Activated naive CD8-positive, alpha-beta T cell (primary cell): Measurements from ENCODE around the gene NBEAL2.

Experiments used
- H3K27ac Mint-ChIP-seq: one replicate; pipeline ENCODE4 v1.8.0; 2021; ENCODE audit warnings: mixed read lengths
- H3K27me3 Mint-ChIP-seq: one replicate; pipeline ENCODE4 v1.8.0; 2021; ENCODE audit warnings: mixed read lengths
- H3K36me3 Mint-ChIP-seq: one replicate; pipeline ENCODE4 v1.8.0; 2021; ENCODE audit warnings: mixed read lengths
- H3K4me1 Mint-ChIP-seq: one replicate; pipeline ENCODE4 v1.8.0; 2021; ENCODE audit warnings: low read depth, mixed read lengths
- H3K4me3 Mint-ChIP-seq: one replicate; pipeline ENCODE4 v1.8.0; 2021; ENCODE audit warnings: mild to moderate bottlenecking, mixed read lengths
- H3K9me3 Mint-ChIP-seq: one replicate; pipeline ENCODE4 v1.8.0; 2021; ENCODE audit warnings: low read depth, mixed read lengths

NBEAL2 gene

GRCh38 chr3:46978985-46979944, at the start of gene NBEAL2:
Gene NBEAL2 (plus strand): TSS chr3:46979666. CDS start chr3:46979862, 196 bp downstream.
- Mint-ChIP-seq H3K27me3 (no peaks in the 10 kb centered on the region), H3K9me3 (no peaks in the 10 kb centered on the region), H3K27ac (peak within 1 kb of the TSS; percentile 92), H3K36me3 (peaks cover 6% of the 10 kb centered on the region), H3K4me3 (peak within 1 kb of the TSS; percentile 89), H3K4me1 (peaks cover 48% of the 10 kb centered on the region)

- peaks cover 63% of the 10 kb centered on the region for H3K4me1 Mint-ChIP-seq
- no peak overlapping the region for H3K4me3 Mint-ChIP-seq
- H3K36me3 Mint-ChIP-seq: peaks cover 6% of the 10 kb centered on the region
- no peaks in the 10 kb centered on the region for H3K9me3 Mint-ChIP-seq
- H3K27me3 Mint-ChIP-seq: no peaks in the 10 kb centered on the region
- H3K27ac Mint-ChIP-seq: no peak overlapping the region
Measured at GRCh38 chr3:46930166-46930944, 49.1 kb upstream of the NBEAL2 start.

GRCh38 chr3:46930945-46931403, 48.5 kb upstream of the NBEAL2 start:
- Mint-ChIP-seq H3K36me3 (peaks cover 6% of the 10 kb centered on the region), H3K9me3 (no peaks in the 10 kb centered on the region), H3K4me3 (no peak overlapping the region), H3K4me1 (peaks cover 69% of the 10 kb centered on the region), H3K27me3 (no peaks in the 10 kb centered on the region), H3K27ac (no peak overlapping the region)

- Mint-ChIP-seq H3K4me3 (no peak overlapping the region), H3K36me3 (peaks cover 6% of the 10 kb centered on the region), H3K27ac (peak overlapping the region; percentile 54), H3K9me3 (no peaks in the 10 kb centered on the region), H3K27me3 (no peaks in the 10 kb centered on the region), H3K4me1 (peaks cover 69% of the 10 kb centered on the region)
Measured at GRCh38 chr3:46931631-46932331, 47.7 kb upstream of the NBEAL2 start.

- H3K27me3 Mint-ChIP-seq: no peaks in the 10 kb centered on the region
- no peaks in the 10 kb centered on the region for H3K9me3 Mint-ChIP-seq
- H3K36me3 Mint-ChIP-seq: peaks cover 6% of the 10 kb centered on the region
- no peak overlapping the region for H3K4me3 Mint-ChIP-seq
- peaks cover 61% of the 10 kb centered on the region for H3K4me1 Mint-ChIP-seq
- peak overlapping the region; percentile 54 for H3K27ac Mint-ChIP-seq
Measured at GRCh38 chr3:46932455-46933225, 46.8 kb upstream of the NBEAL2 start.

GRCh38 chr3:46933261-46933660, 46.2 kb upstream of the NBEAL2 start:
- H3K27ac Mint-ChIP-seq: no peak overlapping the region
- H3K27me3 Mint-ChIP-seq: no peaks in the 10 kb centered on the region
- peaks cover 57% of the 10 kb centered on the region for H3K4me1 Mint-ChIP-seq
- no peak overlapping the region for H3K4me3 Mint-ChIP-seq
- H3K9me3 Mint-ChIP-seq: no peaks in the 10 kb centered on the region
- peaks cover 5% of the 10 kb centered on the region for H3K36me3 Mint-ChIP-seq

- peaks cover 54% of the 10 kb centered on the region for H3K4me1 Mint-ChIP-seq
- no peaks in the 10 kb centered on the region for H3K36me3 Mint-ChIP-seq
- no peaks in the 10 kb centered on the region for H3K27me3 Mint-ChIP-seq
- H3K4me3 Mint-ChIP-seq: no peak overlapping the region
- H3K9me3 Mint-ChIP-seq: no peaks in the 10 kb centered on the region
- no peak overlapping the region for H3K27ac Mint-ChIP-seq
Measured at GRCh38 chr3:46934072-46934471, 45.4 kb upstream of the NBEAL2 start.

GRCh38 chr3:46934498-46935167, 44.8 kb upstream of the NBEAL2 start:
- Mint-ChIP-seq H3K27me3 (no peaks in the 10 kb centered on the region), H3K27ac (no peak overlapping the region), H3K4me1 (peaks cover 53% of the 10 kb centered on the region), H3K9me3 (no peaks in the 10 kb centered on the region), H3K4me3 (no peak overlapping the region), H3K36me3 (no peaks in the 10 kb centered on the region)

GRCh38 chr3:46935168-46935858, 44.2 kb upstream of the NBEAL2 start:
- Mint-ChIP-seq H3K9me3 (no peaks in the 10 kb centered on the region), H3K36me3 (peaks cover under 1% of the 10 kb centered on the region), H3K27me3 (no peaks in the 10 kb centered on the region), H3K4me1 (peaks cover 54% of the 10 kb centered on the region), H3K4me3 (no peak overlapping the region), H3K27ac (no peak overlapping the region)

GRCh38 chr3:46935989-46936558, 43.4 kb upstream of the NBEAL2 start:
- Mint-ChIP-seq H3K9me3 (no peaks in the 10 kb centered on the region), H3K4me1 (peaks cover 51% of the 10 kb centered on the region), H3K4me3 (no peak overlapping the region), H3K27me3 (no peaks in the 10 kb centered on the region), H3K27ac (peak overlapping the region; percentile 34), H3K36me3 (peaks cover 4% of the 10 kb centered on the region)

- Mint-ChIP-seq H3K27me3 (no peaks in the 10 kb centered on the region), H3K36me3 (peaks cover 4% of the 10 kb centered on the region), H3K27ac (no peak overlapping the region), H3K4me1 (peaks cover 44% of the 10 kb centered on the region), H3K9me3 (no peaks in the 10 kb centered on the region), H3K4me3 (no peak overlapping the region)
Measured at GRCh38 chr3:46936733-46937250, 42.7 kb upstream of the NBEAL2 start.

- Mint-ChIP-seq H3K27ac (no peak overlapping the region), H3K4me3 (no peak overlapping the region), H3K9me3 (no peaks in the 10 kb centered on the region), H3K27me3 (no peaks in the 10 kb centered on the region), H3K4me1 (peaks cover 40% of the 10 kb centered on the region), H3K36me3 (peaks cover 4% of the 10 kb centered on the region)
Measured at GRCh38 chr3:46938118-46938517, 41.3 kb upstream of the NBEAL2 start.
